K562 (cell line): ENCODE results near the gene NDST4. TPM values are rescaled to one million over a fixed set of nuclear protein-coding genes. Genes with fewer than 3 reads are reported as not detected.

Experiments
- ARHGAP35 ChIP-seq: fragments of 450-650 bp; IDR thresholded peaks from 2 replicates; pipeline ENCODE4 v1.6.1; 2018; ENCODE audit not compliant: partially characterized antibody
- ARID3A ChIP-seq: IDR thresholded peaks from 2 replicates; pipeline ENCODE4 v1.6.1; 2012; ENCODE audit warnings: low read depth, low read length, improper control_type of control experiment, borderline replicate concordance
- ATF7 ChIP-seq: fragments of 450-650 bp; IDR thresholded peaks from 2 replicates; pipeline ENCODE4 v1.7.1; 2014; ENCODE audit warnings: mild to moderate bottlenecking, moderate library complexity
- MAFG ChIP-seq: fragments of 450-650 bp; conservative IDR thresholded peaks from 2 replicates; pipeline ENCODE4 v1.6.1; 2016; ENCODE audit warnings: missing genetic modification characterization, missing compliant biosample characterization
- TSHZ1 ChIP-seq: fragments of 250-450 bp; sonication (Bioruptor Pico); IDR thresholded peaks from 2 replicates; pipeline ENCODE4 v1.4.0; 2020; ENCODE audit warnings: mild to moderate bottlenecking, moderate library complexity
- ZBTB11 ChIP-seq, 3 experiments: fragments of 200-800 bp in 1 of 3; fragments of 250-450 bp in 1 of 3; fragments of 450-650 bp in 1 of 3; sonication (Bioruptor Pico) in 1 of 3; sonication (Bioruptor generic) in 1 of 3; formaldehyde crosslinking in 1 of 3; IDR thresholded peaks; 2 replicates each; pipeline versions ENCODE4 v1.6.1 to v1.8.0; 2016 to 2022; ENCODE audit warnings: mild to moderate bottlenecking in 2 of 3, missing genetic modification characterization in 2 of 3, missing compliant biosample characterization in 1 of 3, moderate library complexity in 1 of 3
- ZKSCAN8 ChIP-seq: fragments of 200-800 bp; sonication (Bioruptor generic); IDR thresholded peaks from 2 replicates; pipeline ENCODE4 v1.6.1; 2016; ENCODE audit warnings: missing genetic modification characterization, missing compliant biosample characterization
- ZNF407 ChIP-seq: fragments of 450-650 bp; IDR thresholded peaks from 2 replicates; pipeline ENCODE4 v1.6.1; 2016; ENCODE audit warnings: low read depth
- ZNF717 ChIP-seq: fragments of 250-450 bp; sonication (Bioruptor Pico); IDR thresholded peaks from 2 replicates; pipeline ENCODE4 v1.5.0; 2021
- polyA plus RNA-seq, 8 experiments: library from polyadenylated mRNA; depleted of rRNA in 4 of 8; stranded (reverse) in 5 of 8; unstranded in 3 of 8; fragments of >200 nt; fragmentation: Nextera tagmentation in 2 of 8; fragmentation: Illumina TruSeq in 1 of 8; extraction: Ambion mirVana in 2 of 8; extraction: Trizol in 1 of 8; gene quantifications; 2 replicates each; pipeline versions ENCODE4 v1.2.1 to v1.2.3, GENCODE V29; 2011 to 2014; ENCODE audit warnings: inconsistent platforms in 1 of 8, missing spikeins in 1 of 8
- total RNA-seq, 7 experiments: library from RNA; depleted of rRNA in 6 of 7; stranded (reverse); fragments of >200 nt in 6 of 7; fragmentation: Illumina TruSeq in 2 of 7; extraction: Trizol in 2 of 7; gene quantifications; 2 replicates each; pipeline versions ENCODE4 v1.2.1 to v1.2.3, GENCODE V29; 2011 to 2021; ENCODE audit warnings: low replicate concordance in 1 of 7

NDST4 gene
- total and polyA plus RNA-seq, 9 of the 15 experiments (the other 6 are each of a cell fraction or from before 2014, with no cell fraction given) = not detected

GRCh38 chr4:114857831-114858230 lies 255.6 kb downstream of the NDST4 start (continued):
- TF ChIP-seq ZNF407 = no peak
- no peak for TF ChIP-seq ZNF717 (CRISPR knock-in tag)
- no peak for TF ChIP-seq MAFG (tag)
- TF ChIP-seq TSHZ1 = no peak
- TF ChIP-seq ARID3A = no peak
- TF ChIP-seq ATF7 = no peak
- no peak for TF ChIP-seq ZKSCAN8 (CRISPR knock-in tag)
- no peak for TF ChIP-seq ZBTB11 (CRISPR knock-in tag; IDR thresholded peaks at IDR 0.05)
- no peak for TF ChIP-seq ARHGAP35
- TF ChIP-seq, all 486 proteins: peak for 0
